Measurements from ENCODE around the gene RASEF. TPM values are rescaled to one million over a fixed set of nuclear protein-coding genes. Genes with fewer than 3 reads are reported as not detected.

The RASEF gene
- total and polyA plus RNA-seq, 10 of the 15 experiments (the other 5 are each of a cell fraction or from before 2014, with no cell fraction given): under 0.01 to 0.04 (median 0.01) TPM; not detected in 7

DNA sequence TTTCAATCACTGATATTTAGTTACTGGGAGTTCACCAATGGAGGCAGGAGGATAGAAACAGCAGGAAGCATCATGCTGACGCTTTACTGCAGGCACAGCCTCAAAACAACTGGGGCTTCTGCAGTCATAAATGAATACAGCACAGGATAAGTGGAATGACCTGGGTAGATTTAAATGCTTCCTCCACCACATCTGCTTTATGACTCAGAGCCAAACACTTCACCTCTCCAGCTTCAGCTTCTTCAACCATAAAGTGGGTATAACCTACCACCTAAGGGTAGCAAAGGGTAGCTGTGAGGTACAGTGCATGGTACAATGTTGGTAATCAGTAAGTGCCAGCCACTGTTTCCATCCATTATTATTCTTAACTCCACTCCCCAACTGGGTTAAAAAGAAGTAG is 28.4 kb downstream of the RASEF start (continued):
- TF ChIP-seq, protein P1, sequence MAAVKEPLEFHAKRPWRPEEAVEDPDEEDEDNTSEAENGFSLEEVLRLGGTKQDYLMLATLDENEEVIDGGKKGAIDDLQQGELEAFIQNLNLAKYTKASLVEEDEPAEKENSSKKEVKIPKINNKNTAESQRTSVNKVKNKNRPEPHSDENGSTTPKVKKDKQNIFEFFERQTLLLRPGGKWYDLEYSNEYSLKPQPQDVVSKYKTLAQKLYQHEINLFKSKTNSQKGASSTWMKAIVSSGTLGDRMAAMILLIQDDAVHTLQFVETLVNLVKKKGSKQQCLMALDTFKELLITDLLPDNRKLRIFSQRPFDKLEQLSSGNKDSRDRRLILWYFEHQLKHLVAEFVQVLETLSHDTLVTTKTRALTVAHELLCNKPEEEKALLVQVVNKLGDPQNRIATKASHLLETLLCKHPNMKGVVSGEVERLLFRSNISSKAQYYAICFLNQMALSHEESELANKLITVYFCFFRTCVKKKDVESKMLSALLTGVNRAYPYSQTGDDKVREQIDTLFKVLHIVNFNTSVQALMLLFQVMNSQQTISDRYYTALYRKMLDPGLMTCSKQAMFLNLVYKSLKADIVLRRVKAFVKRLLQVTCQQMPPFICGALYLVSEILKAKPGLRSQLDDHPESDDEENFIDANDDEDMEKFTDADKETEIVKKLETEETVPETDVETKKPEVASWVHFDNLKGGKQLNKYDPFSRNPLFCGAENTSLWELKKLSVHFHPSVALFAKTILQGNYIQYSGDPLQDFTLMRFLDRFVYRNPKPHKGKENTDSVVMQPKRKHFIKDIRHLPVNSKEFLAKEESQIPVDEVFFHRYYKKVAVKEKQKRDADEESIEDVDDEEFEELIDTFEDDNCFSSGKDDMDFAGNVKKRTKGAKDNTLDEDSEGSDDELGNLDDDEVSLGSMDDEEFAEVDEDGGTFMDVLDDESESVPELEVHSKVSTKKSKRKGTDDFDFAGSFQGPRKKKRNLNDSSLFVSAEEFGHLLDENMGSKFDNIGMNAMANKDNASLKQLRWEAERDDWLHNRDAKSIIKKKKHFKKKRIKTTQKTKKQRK (IDR thresholded peaks at IDR 0.05; ENCODE audit: low read depth, low read length): no peak
- no peak for TF ChIP-seq MXI1 (IDR thresholded peaks at IDR 0.05; ENCODE audit: low read depth, low read length)
- TF ChIP-seq ZNF217 (IDR thresholded peaks at IDR 0.05): no peak
- TF ChIP-seq POLR2AphosphoS2 (IDR thresholded peaks at IDR 0.05; ENCODE audit: low read depth, low read length): no peak
- TF ChIP-seq STAT3 (IDR thresholded peaks at IDR 0.05; ENCODE audit: low read depth, low read length): no peak
- TF ChIP-seq, protein P2, sequence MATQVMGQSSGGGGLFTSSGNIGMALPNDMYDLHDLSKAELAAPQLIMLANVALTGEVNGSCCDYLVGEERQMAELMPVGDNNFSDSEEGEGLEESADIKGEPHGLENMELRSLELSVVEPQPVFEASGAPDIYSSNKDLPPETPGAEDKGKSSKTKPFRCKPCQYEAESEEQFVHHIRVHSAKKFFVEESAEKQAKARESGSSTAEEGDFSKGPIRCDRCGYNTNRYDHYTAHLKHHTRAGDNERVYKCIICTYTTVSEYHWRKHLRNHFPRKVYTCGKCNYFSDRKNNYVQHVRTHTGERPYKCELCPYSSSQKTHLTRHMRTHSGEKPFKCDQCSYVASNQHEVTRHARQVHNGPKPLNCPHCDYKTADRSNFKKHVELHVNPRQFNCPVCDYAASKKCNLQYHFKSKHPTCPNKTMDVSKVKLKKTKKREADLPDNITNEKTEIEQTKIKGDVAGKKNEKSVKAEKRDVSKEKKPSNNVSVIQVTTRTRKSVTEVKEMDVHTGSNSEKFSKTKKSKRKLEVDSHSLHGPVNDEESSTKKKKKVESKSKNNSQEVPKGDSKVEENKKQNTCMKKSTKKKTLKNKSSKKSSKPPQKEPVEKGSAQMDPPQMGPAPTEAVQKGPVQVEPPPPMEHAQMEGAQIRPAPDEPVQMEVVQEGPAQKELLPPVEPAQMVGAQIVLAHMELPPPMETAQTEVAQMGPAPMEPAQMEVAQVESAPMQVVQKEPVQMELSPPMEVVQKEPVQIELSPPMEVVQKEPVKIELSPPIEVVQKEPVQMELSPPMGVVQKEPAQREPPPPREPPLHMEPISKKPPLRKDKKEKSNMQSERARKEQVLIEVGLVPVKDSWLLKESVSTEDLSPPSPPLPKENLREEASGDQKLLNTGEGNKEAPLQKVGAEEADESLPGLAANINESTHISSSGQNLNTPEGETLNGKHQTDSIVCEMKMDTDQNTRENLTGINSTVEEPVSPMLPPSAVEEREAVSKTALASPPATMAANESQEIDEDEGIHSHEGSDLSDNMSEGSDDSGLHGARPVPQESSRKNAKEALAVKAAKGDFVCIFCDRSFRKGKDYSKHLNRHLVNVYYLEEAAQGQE (IDR thresholded peaks at IDR 0.05; ENCODE audit: low read depth, low read length): no peak
- TF ChIP-seq RELA (IDR thresholded peaks at IDR 0.05; ENCODE audit: borderline replicate concordance, partially characterized antibody): no peak
- no peak for TF ChIP-seq DPF2 (IDR thresholded peaks at IDR 0.05)
- TF ChIP-seq YY1 (IDR thresholded peaks at IDR 0.05; ENCODE audit: low read depth, low read length): no peak
- no peak for TF ChIP-seq POLR2AphosphoS5 (IDR thresholded peaks at IDR 0.05; ENCODE audit: low read length)
- TF ChIP-seq RAD21 (IDR thresholded peaks at IDR 0.05; ENCODE audit: insufficient read depth, low read depth, low read length): no peak
- no peak for TF ChIP-seq SMC3 (IDR thresholded peaks at IDR 0.05; ENCODE audit: borderline replicate concordance, low read length)
- no peak for TF ChIP-seq PML (IDR thresholded peaks at IDR 0.05; ENCODE audit: low read length)
